ENCODE measurements around the gene CNDP2. TPM values are rescaled to one million over a fixed set of nuclear protein-coding genes. Genes with fewer than 3 reads are reported as not detected.
A peak's percentile ranks its signal among the peaks of the same experiment; 100 is the strongest.
"Not testable (repeated sequence)": the region's sequence is repeated elsewhere in the genome, so short reads cannot be mapped to it uniquely, and the experiment has no call there.

The CNDP2 gene
- polyA plus RNA-seq, 4 donors, result 255 to 314 (median 258) TPM

- DNase-seq (ENCODE audit: low read depth in 4 of 4, low spot score in 2 of 4), result no peak
Observed at GRCh38 chr18:74515620-74516231, 19.6 kb downstream of the CNDP2 start.

- no peak for DNase-seq (ENCODE audit: low read depth in 4 of 4, low spot score in 2 of 4)
Observed at GRCh38 chr18:74516271-74517235, 20.4 kb downstream of the CNDP2 start.

GRCh38 chr18:74517236-74517630 lies 21.1 kb downstream of the CNDP2 start:
- DNase-seq (ENCODE audit: low read depth in 4 of 4, low spot score in 2 of 4), result no peak

- DNase-seq (ENCODE audit: low read depth in 4 of 4, low spot score in 2 of 4), result no peak
Observed at GRCh38 chr18:74518456-74519295, 22.5 kb downstream of the CNDP2 start.

GRCh38 chr18:74519320-74520095 lies 23.3 kb downstream of the CNDP2 start:
- DNase-seq (ENCODE audit: low read depth in 4 of 4, low spot score in 2 of 4), result no peak

- no peak for DNase-seq (ENCODE audit: low read depth in 4 of 4, low spot score in 2 of 4)
Observed at GRCh38 chr18:74520096-74520833, 24.1 kb downstream of the CNDP2 start.

GRCh38 chr18:74521068-74521725 lies 25.0 kb downstream of the CNDP2 start:
- DNase-seq (ENCODE audit: low read depth in 4 of 4, low spot score in 2 of 4), result no peak

- DNase-seq (ENCODE audit: low read depth in 4 of 4, low spot score in 2 of 4), result no peak
Observed at GRCh38 chr18:74522635-74523548, 26.7 kb downstream of the CNDP2 start.

- peak in 1 of 4 donors; percentile 44 for DNase-seq (ENCODE audit: low read depth in 4 of 4, low spot score in 2 of 4)
Observed at GRCh38 chr18:74524097-74524496, 27.9 kb downstream of the CNDP2 start.

GRCh38 chr18:74524915-74525314 lies 28.8 kb downstream of the CNDP2 start:
- not testable (repeated sequence) for DNase-seq (ENCODE audit: low read depth in 4 of 4, low spot score in 2 of 4)

- DNase-seq (ENCODE audit: low read depth in 4 of 4, low spot score in 2 of 4), result no peak
Observed at GRCh38 chr18:74525741-74526140, 29.6 kb downstream of the CNDP2 start.

- DNase-seq (ENCODE audit: low read depth in 4 of 4, low spot score in 2 of 4), result no peak
Observed at GRCh38 chr18:74526488-74526887, 30.3 kb downstream of the CNDP2 start.

- DNase-seq (ENCODE audit: low read depth in 4 of 4, low spot score in 2 of 4), result no peak
Observed at GRCh38 chr18:74528478-74528877, 32.3 kb downstream of the CNDP2 start.

GRCh38 chr18:74528913-74529312 lies 32.8 kb downstream of the CNDP2 start:
- no peak for DNase-seq (ENCODE audit: low read depth in 4 of 4, low spot score in 2 of 4)

- no peak for DNase-seq (ENCODE audit: low read depth in 4 of 4, low spot score in 2 of 4)
Observed at GRCh38 chr18:74529378-74529777, 33.2 kb downstream of the CNDP2 start.

GRCh38 chr18:74529811-74530583 lies 33.8 kb downstream of the CNDP2 start:
- no peak for DNase-seq (ENCODE audit: low read depth in 4 of 4, low spot score in 2 of 4)

- no peak for DNase-seq (ENCODE audit: low read depth in 4 of 4, low spot score in 2 of 4)
Observed at GRCh38 chr18:74530584-74530862, 34.4 kb downstream of the CNDP2 start.

All from left renal cortex interstitium (tissue), 4 donors.